HepG2 (cell line): Measurements from ENCODE around the gene TOB1. TPM values are rescaled to one million over a fixed set of nuclear protein-coding genes. Genes with fewer than 3 reads are reported as not detected.

Experiments used
- ARID5B ChIP-seq: IDR thresholded peaks from 2 replicates; pipeline ENCODE4 v1.4.0; 2020; ENCODE audit warnings: mild to moderate bottlenecking, missing genetic modification reagents
- FLYWCH1 ChIP-seq: sonication (generic); formaldehyde crosslinking; IDR thresholded peaks from 2 replicates; pipeline ENCODE4 v1.8.1; 2023; ENCODE audit warnings: mild to moderate bottlenecking, missing genetic modification reagents
- MTF2 ChIP-seq: sonication (generic); formaldehyde crosslinking; IDR thresholded peaks from 2 replicates; pipeline ENCODE4 v1.5.0; 2020; ENCODE audit warnings: missing genetic modification reagents, borderline replicate concordance
- PCBP1 ChIP-seq: fragments of 200-400 bp; formaldehyde crosslinking; IDR thresholded peaks from 2 replicates; pipeline ENCODE4 v1.6.1; 2017; ENCODE audit warnings: mild to moderate bottlenecking, low read depth, low read length, borderline replicate concordance
- TEAD2 ChIP-seq: sonication (generic); formaldehyde crosslinking; IDR thresholded peaks from 2 replicates; pipeline ENCODE4 v1.9.0; 2021; ENCODE audit warnings: missing genetic modification reagents
- ZBTB40 ChIP-seq, 2 experiments: fragments of 450-650 bp in 1 of 2; sonication (generic) in 1 of 2; formaldehyde crosslinking in 1 of 2; IDR thresholded peaks; 2 replicates each; pipeline versions ENCODE4 v1.6.1 to v1.8.0; 2016 to 2022; ENCODE audit warnings: antibody characterized with exemption in 1 of 2, mild to moderate bottlenecking in 1 of 2, missing genetic modification reagents in 1 of 2
- ZBTB42 ChIP-seq: sonication (generic); formaldehyde crosslinking; IDR thresholded peaks from 2 replicates; pipeline ENCODE4 v1.5.0; 2020; ENCODE audit warnings: mild to moderate bottlenecking, missing genetic modification reagents
- ZBTB7A ChIP-seq: sonication (generic); formaldehyde crosslinking; IDR thresholded peaks from 2 replicates; pipeline ENCODE4 v1.8.0; 2022; ENCODE audit warnings: mild to moderate bottlenecking, missing genetic modification reagents
- ZFP82 ChIP-seq: sonication (generic); formaldehyde crosslinking; IDR thresholded peaks from 2 replicates; pipeline ENCODE4 v1.5.1; 2020; ENCODE audit warnings: mild to moderate bottlenecking, missing genetic modification reagents, borderline replicate concordance
- ZNF263 ChIP-seq: sonication (generic); formaldehyde crosslinking; IDR thresholded peaks from 2 replicates; pipeline ENCODE4 v1.4.0; 2020; ENCODE audit warnings: missing genetic modification reagents
- ZNF354B ChIP-seq: sonication (generic); formaldehyde crosslinking; IDR thresholded peaks from 2 replicates; pipeline ENCODE4 v1.8.0; 2022; ENCODE audit warnings: mild to moderate bottlenecking, missing genetic modification reagents
- ZNF430 ChIP-seq: sonication (generic); formaldehyde crosslinking; IDR thresholded peaks from 2 replicates; pipeline ENCODE4 v1.9.0; 2021; ENCODE audit warnings: mild to moderate bottlenecking, missing genetic modification reagents
- ZNF570 ChIP-seq: sonication (generic); formaldehyde crosslinking; IDR thresholded peaks from 2 replicates; pipeline ENCODE4 v1.4.0; 2020; ENCODE audit warnings: mild to moderate bottlenecking, missing genetic modification reagents, borderline replicate concordance
- ZNF615 ChIP-seq: sonication (generic); formaldehyde crosslinking; IDR thresholded peaks from 2 replicates; pipeline ENCODE4 v1.5.0; 2020; ENCODE audit warnings: mild to moderate bottlenecking, missing genetic modification reagents, borderline replicate concordance
- polyA plus RNA-seq, 8 experiments: library from polyadenylated mRNA; depleted of rRNA in 3 of 8; stranded (reverse) in 7 of 8; unstranded in 1 of 8; fragments of >200 nt; fragmentation: Illumina TruSeq in 4 of 8; extraction: Trizol in 4 of 8; gene quantifications; 2 replicates each; pipeline versions ENCODE4 v1.2.1 to v1.2.3, GENCODE V29; 2011 to 2016; ENCODE audit warnings: low read depth in 4 of 8, missing spikeins in 1 of 8, mixed read lengths in 1 of 8; ENCODE audit not compliant: insufficient read depth in 1 of 8
- total RNA-seq, 5 experiments: library from RNA; depleted of rRNA; stranded (reverse); fragments of >200 nt; fragmentation: Illumina TruSeq; extraction: Trizol; gene quantifications; 2 replicates each; pipeline ENCODE4 v1.2.3, GENCODE V29; 2016; ENCODE audit warnings: low read depth in 1 of 5

The TOB1 gene
- total and polyA plus RNA-seq, 2 of the 13 experiments (the other 11 are each of a cell fraction or from before 2014, with no cell fraction given) = 21.9 to 57.7 TPM

GRCh38 chr17:50904518-50905459, 38.6 kb upstream of the TOB1 start (continued):
- TF ChIP-seq TEAD2 (CRISPR knock-in tag) (no peak), ZBTB7A (CRISPR knock-in tag) (peak; percentile 79), ZBTB42 (CRISPR knock-in tag) (no peak), ZNF430 (CRISPR knock-in tag) (peak; percentile 61; the same call in 1 of the 2 replicates), ZNF570 (CRISPR knock-in tag) (no peak; the same call in 1 of the 2 replicates), MTF2 (0 out of 2 replicates have a peak, but pooled peaks have one; percentile 72), ZFP82 (CRISPR knock-in tag) (0 out of 2 replicates have a peak, but pooled peaks have one; percentile 56), ARID5B (CRISPR knock-in tag) (peak; percentile 65), FLYWCH1 (no peak), ZNF263 (peak; percentile 83), ZNF615 (CRISPR knock-in tag) (0 out of 2 replicates have a peak, but pooled peaks have one; percentile 2), ZBTB40 (IDR thresholded peaks at IDR 0.05) (no peak), ZBTB40 (CRISPR knock-in tag; IDR thresholded peaks at IDR 0.05) (peak; percentile 65), ZNF354B (CRISPR knock-in tag) (no peak), PCBP1 (0 out of 2 replicates have a peak, but pooled peaks have one; percentile 34)
